Omental fat pad (tissue), 4 donors: ENCODE results near the gene NNAT. TPM values are rescaled to one million over a fixed set of nuclear protein-coding genes. Genes with fewer than 3 reads are reported as not detected.

Experiments
- ATAC-seq: fragments of 150-250 bp; one replicate; pipeline ENCODE4 v1.9.1; 2016; ENCODE audit warnings: mild to moderate bottlenecking, moderate library complexity; ENCODE audit not compliant: low FRiP score
- DNase-seq: peaks from one replicate; pipeline ENCODE4 v3.0.0-alpha.2; 2019; ENCODE audit warnings: low spot score
- total RNA-seq, 4 donors: library from RNA; depleted of rRNA; stranded (reverse); fragments of >200 nt; gene quantifications; one replicate each; pipeline ENCODE4 v1.1.0, GENCODE V29; 2016
- TF ChIP-seq, protein P1 (sequence below), 3 donors: fragments of 450-650 bp; IDR thresholded peaks; one replicate each; pipeline ENCODE4 v1.5.1; 2016 to 2017; ENCODE audit warnings: antibody characterized with exemption in 3 of 3, mild to moderate bottlenecking in 3 of 3, moderate library complexity in 2 of 3

Gene NNAT
- total RNA-seq, 4 donors from 2014 or later = 7.4 to 44.4 (median 23.2) TPM

DNA sequence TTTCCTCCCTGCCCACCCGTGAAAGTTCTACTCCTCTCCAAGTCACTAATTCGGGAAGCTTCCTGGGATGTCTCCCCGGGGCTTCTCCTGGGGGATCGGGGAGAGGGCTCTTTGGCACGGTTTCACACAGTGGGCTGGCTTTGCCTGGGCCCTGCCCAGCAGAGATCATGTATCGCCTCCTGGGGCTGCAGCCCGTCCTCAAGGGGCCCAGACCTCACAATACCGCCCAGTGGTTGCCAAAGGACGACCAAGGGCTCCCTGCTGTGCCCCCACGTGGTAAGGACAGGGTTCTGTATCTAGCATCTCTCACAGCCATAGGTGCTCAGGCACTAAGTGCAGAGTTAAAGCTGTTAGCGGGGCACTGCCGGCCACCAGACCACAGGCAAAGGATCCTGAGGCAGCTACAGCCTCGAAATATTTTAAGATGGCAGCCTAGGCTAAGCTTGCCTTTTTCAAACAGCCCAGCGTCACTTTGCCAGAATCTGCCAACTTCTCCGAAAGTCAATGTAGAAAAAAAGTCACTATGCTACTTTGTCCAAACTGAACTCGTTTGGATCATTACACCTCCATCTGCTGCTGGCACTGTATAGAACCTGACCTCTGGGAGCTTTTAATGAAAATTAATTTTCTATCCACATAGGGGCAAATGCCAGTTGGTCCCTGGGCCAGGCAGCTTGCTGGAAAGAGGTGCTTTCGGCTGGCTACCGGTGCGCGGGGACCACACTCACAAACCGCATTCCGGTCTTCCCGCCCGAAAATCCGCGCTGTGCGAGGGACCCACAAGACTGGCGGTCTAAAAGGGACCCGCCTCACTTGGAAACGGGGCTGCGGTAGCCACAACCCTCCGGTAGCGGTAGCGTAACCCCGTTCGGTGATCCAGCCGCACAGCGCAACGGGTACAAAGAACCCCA lies 1.3 kb upstream of the NNAT start:
- no peak for DNase-seq
- TF ChIP-seq, protein P1, sequence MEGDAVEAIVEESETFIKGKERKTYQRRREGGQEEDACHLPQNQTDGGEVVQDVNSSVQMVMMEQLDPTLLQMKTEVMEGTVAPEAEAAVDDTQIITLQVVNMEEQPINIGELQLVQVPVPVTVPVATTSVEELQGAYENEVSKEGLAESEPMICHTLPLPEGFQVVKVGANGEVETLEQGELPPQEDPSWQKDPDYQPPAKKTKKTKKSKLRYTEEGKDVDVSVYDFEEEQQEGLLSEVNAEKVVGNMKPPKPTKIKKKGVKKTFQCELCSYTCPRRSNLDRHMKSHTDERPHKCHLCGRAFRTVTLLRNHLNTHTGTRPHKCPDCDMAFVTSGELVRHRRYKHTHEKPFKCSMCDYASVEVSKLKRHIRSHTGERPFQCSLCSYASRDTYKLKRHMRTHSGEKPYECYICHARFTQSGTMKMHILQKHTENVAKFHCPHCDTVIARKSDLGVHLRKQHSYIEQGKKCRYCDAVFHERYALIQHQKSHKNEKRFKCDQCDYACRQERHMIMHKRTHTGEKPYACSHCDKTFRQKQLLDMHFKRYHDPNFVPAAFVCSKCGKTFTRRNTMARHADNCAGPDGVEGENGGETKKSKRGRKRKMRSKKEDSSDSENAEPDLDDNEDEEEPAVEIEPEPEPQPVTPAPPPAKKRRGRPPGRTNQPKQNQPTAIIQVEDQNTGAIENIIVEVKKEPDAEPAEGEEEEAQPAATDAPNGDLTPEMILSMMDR (IDR thresholded peaks at IDR 0.05) = no peak
- ATAC-seq = no peak

DNA sequence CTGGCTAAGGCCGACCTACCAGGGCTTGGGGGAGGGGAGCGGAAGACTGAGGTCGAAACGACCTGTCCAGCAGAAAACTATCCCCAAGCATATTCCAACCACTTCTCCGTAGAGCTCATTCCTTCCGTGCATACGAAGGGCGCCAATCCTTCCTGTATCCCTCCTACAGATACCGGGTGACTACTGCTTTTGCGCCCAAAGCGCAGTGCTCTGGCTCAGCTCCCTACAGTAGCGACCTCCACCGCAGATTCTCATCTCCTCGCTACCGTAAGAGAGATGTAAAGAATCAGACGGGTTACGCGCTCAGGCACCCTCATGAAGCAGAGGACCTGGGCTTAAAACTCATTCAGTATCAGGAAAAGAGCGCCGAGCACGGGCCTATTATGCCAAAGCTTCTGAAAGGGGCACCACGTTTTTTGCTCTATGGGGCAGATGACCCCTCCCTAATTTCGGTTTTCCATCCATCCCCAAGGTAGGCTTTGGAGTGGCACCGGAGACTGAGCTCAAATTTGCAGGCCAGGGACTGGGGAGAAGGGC lies 563 bp upstream of the NNAT start:
- no peak for ATAC-seq
- TF ChIP-seq, protein P1 (IDR thresholded peaks at IDR 0.05) = no peak

DNA sequence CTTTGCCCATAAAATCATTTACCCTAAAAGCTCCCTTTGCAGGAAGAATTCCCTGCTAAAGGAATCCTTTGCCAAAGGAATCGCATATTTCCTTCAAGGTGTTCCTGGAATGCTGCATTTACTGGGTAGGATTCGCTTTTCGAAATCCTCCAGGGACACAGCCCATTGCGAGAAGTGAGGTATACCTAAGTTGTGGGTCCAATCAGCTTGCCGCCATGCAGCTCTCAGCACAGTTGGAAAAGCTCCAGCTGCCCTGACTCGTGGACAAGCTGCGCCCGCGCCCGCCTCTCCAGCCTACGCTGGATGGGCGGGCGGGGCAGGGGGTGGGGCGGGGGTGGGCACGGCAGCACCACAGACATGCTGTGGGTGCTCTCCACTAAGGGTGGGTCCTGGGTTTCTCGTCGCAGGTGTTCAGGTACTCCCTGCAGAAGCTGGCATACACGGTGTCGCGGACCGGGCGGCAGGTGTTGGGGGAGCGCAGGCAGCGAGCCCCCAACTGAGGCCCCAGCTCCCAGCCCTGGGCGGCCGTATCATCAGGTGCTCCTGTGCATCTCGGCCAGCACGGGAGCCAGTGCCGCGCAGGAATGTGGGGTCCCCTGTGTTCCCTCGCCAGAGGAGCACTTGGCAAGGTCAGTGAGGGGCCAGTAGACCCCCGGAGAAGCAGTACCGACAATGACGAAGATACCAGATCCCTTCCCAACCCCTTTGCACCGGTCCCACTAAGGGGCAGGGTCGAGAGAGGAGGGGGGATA lies 1.4 kb downstream of the NNAT start:
- no peak for DNase-seq
- TF ChIP-seq, protein P1 (IDR thresholded peaks at IDR 0.05) = no peak
- ATAC-seq = no peak

More for the DNA sequence above, 563 bp upstream of the NNAT start:
- DNase-seq = no peak

DNA sequence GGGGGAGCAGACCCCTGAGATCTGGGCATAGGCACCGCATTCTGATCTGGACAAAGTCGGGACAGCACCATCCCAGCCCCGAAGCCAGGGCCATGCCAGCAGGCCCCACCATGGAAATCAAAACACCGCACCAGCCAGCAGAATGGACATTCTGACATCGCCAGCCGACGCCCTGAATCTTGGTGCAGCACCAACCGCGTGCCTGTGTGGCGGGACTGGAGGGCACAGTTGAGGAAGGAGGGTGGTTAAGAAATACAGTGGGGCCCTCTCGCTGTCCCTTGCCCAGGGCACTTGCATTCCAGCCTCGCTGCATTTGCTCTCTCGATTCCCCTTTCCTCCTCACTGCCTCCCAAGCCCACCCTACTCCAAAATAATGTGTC lies 2.0 kb downstream of the NNAT start:
- ATAC-seq (no peak), DNase-seq (no peak)
- TF ChIP-seq, protein P1 (IDR thresholded peaks at IDR 0.05) = no peak

DNA sequence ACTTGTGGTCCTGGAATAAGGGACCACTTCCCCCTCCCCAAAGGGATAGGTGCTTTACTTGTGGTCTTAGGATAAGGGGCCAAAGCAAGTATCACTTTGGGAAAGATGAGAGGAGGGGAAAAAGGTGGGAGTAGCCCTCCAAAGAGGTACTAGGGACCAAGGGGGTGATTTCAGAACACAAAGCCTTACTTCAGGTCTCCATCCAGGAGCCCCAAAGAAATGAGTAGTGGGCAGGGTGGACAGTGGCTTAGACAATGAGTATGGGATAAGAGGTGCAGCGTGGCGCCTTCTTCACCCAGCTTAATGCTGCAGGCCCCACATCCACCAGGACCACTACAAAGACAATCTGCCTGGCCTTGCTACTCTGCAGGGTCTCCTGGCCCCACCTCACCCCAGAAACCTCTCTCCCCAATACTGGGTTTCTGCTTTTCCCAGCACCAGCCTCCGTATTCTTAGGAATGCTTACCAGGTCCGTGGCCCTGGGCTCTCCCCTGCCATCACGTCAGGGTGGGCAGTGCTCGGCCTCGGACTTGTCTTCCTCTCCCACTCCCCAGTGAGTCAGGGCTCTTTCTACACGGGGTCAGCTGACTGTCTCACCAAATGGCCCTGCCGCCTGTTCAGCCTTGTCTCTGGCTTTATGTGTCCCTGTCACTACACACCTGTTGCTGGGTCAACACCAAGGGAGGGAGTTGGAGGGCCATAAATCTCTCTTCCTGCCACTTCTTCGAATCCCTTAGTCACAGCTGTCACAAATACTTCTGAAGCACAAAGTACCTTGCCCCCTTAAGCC lies 3.1 kb downstream of the NNAT start:
- TF ChIP-seq, protein P1 (IDR thresholded peaks at IDR 0.05) = no peak
- no peak for ATAC-seq
- DNase-seq = no peak

DNA sequence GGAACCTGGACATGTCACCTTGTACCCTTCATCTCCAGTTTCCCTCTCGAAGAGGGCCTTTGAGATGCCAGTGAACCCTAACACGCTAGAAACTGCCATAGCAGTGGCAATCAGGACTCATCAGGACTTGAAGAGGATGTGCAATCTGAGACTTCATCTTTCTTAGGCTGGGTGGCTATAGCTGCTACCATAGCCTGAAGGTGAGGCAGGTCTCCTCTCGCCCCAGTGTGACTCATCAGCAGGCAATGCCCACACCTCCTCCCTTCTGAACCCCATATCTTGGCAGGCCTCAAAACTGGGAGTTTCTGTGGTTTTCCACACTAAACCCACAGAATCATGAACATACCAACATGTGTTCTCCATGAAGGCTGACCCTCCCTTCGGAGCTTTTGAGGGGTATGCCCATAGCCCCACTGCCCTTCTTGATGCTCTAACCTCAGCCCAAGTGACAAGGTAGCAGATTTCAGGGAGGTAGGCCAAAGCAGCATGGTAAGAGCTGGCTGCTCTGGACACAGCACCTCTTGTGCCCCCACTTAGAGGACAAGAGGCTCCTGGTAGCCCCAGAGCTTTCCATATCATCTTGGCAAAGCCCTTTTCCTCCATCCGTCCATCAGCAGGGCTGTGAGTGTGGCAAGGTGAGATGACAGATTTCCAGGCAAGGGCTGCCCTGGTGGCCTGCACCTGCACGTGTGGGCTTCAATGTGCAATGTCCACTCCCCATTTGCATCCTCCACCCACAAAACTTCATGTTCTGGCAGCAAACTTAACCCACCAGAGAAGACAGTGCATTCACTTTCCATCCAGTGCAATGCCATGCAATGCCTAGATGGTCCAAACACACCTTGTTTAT lies 4.0 kb downstream of the NNAT start:
- ATAC-seq (no peak), DNase-seq (no peak)
- TF ChIP-seq, protein P1 (IDR thresholded peaks at IDR 0.05) = no peak
